Thyroid gland (tissue), 4 donors: Measurements from ENCODE around the gene RNF7. TPM values are rescaled to one million over a fixed set of nuclear protein-coding genes. Genes with fewer than 3 reads are reported as not detected.

ENCODE experiments used
- DNase-seq, 2 donors: peaks; one replicate each; pipeline ENCODE4 v3.0.0-alpha.2; 2019
- H3K27ac ChIP-seq, 3 donors: fragments of 200-600 bp; sonication (generic); 1 replicate in 2 of 3; 2 replicates in 1 of 3; pipeline ENCODE4 v1.5.1; 2016 to 2019; ENCODE audit warnings: mild to moderate bottlenecking in 1 of 3, moderate library complexity in 1 of 3
- H3K27me3 ChIP-seq: fragments of 200-600 bp; sonication (generic); one replicate; pipeline ENCODE4 v1.5.1; 2019
- H3K36me3 ChIP-seq, 2 donors: fragments of 200-600 bp; sonication (generic); one replicate each; pipeline ENCODE4 v1.5.1; 2016 to 2019
- H3K4me1 ChIP-seq, 2 donors: fragments of 200-600 bp; sonication (generic); one replicate each; pipeline ENCODE4 v1.5.1; 2017 to 2019
- H3K4me3 ChIP-seq, 3 donors: fragments of 200-600 bp; sonication (generic); replicated peaks in 1 of 3; 1 replicate in 2 of 3; 2 replicates in 1 of 3; pipeline ENCODE4 v1.5.1; 2016; ENCODE audit warnings: mild to moderate bottlenecking in 1 of 3
- H3K9me3 ChIP-seq: fragments of 200-600 bp; sonication (generic); one replicate; pipeline ENCODE4 v1.5.1; 2017
- CTCF ChIP-seq, 6 experiments: fragments of 200-600 bp in 3 of 6; fragments of 450-650 bp in 3 of 6; sonication (generic) in 3 of 6; IDR thresholded peaks; one replicate each; pipeline ENCODE4 v1.5.1; 2016 to 2019; ENCODE audit warnings: antibody characterized with exemption in 6 of 6, mild to moderate bottlenecking in 2 of 6, inconsistent platforms in 1 of 6, moderate library complexity in 1 of 6
- POLR2A ChIP-seq, 2 donors: fragments of 450-650 bp; IDR thresholded peaks; one replicate each; pipeline ENCODE4 v1.6.1; 2017; ENCODE audit warnings: antibody characterized with exemption in 2 of 2, mild to moderate bottlenecking in 2 of 2, moderate library complexity in 1 of 2
- WGBS, 2 donors: methylation state at CpG; one replicate each; pipeline ENCODE4 v1.1.5; 2017; 5-methylcytosine and 5-hydroxymethylcytosine counted together
- intact Hi-C: fragments of 100-400 bp; cut with DNase I; formaldehyde crosslinking; loops from one replicate; pipeline ENCODE4 v1.15.1; 2023
- total RNA-seq, 4 donors: library from RNA; depleted of rRNA; stranded (reverse); fragments of >200 nt; gene quantifications; one replicate each; pipeline ENCODE4 v1.2.3, GENCODE V29; 2016

Gene RNF7
- total RNA-seq, 4 donors from 2014 or later: 56.5 to 114 (median 79.1) TPM

GRCh38 chr3:141737093-141737492 is 1.0 kb upstream of the RNF7 start:
- WGBS, 2 donors: 83 to 87% methylated on average over 10 of the region's 10 CpGs
- TF ChIP-seq POLR2A (IDR thresholded peaks at IDR 0.05) (no peak), CTCF (IDR thresholded peaks at IDR 0.05) (no peak)
- H3K4me1 ChIP-seq: peaks cover 20 to 24% of the 10 kb centered on the region in 2 donors
- no peak for DNase-seq
- H3K9me3 ChIP-seq: no peaks in the 10 kb centered on the region
- no peak overlapping the region for H3K4me3 ChIP-seq
- H3K27me3 ChIP-seq: no peaks in the 10 kb centered on the region
- intact Hi-C loops: loop anchor here (5.0 to 10.0 kb wide), 2 partner anchors 140 to 178 kb away; partner anchors contain the start of gene ATP1B3
- no peak overlapping the region for H3K27ac ChIP-seq
- no peaks in the 10 kb centered on the region for H3K36me3 ChIP-seq

GRCh38 chr3:141737678-141738021 is 448 bp upstream of the RNF7 start:
- intact Hi-C loops: loop anchor here (5.0 to 10.0 kb wide), 2 partner anchors 140 to 177 kb away; partner anchors contain the start of gene ATP1B3

GRCh38 chr3:141738891-141739363 is 829 bp downstream of the RNF7 start:
- TF ChIP-seq CTCF (IDR thresholded peaks at IDR 0.05) (no peak), POLR2A (IDR thresholded peaks at IDR 0.05) (no peak)
- no peaks in the 10 kb centered on the region for H3K9me3 ChIP-seq
- H3K36me3 ChIP-seq: no peaks in the 10 kb centered on the region
- peaks cover 20 to 24% of the 10 kb centered on the region in 2 donors for H3K4me1 ChIP-seq
- WGBS, 2 donors: 1 to 2% methylated on average over 11 of the region's 11 CpGs
- H3K27me3 ChIP-seq: no peaks in the 10 kb centered on the region
- H3K4me3 ChIP-seq: peak overlapping the region; percentile 92 to 96 (median 95)
- no peak for DNase-seq
- peak overlapping the region; percentile 96 to 97 (median 97) for H3K27ac ChIP-seq
- intact Hi-C loops: loop anchor here (5.0 to 10.0 kb wide), 2 partner anchors 138 to 176 kb away; partner anchors contain the start of gene ATP1B3

More at GRCh38 chr3:141737678-141738021, 448 bp upstream of the RNF7 start:
- WGBS, 2 donors: 1 to 3% methylated on average over 3 of the region's 3 CpGs
- Histone ChIP-seq H3K4me1 (peaks cover 20 to 24% of the 10 kb centered on the region in 2 donors), H3K36me3 (no peaks in the 10 kb centered on the region), H3K27ac (peak overlapping the region; percentile 96 to 97 (median 97)), H3K9me3 (no peaks in the 10 kb centered on the region), H3K27me3 (no peaks in the 10 kb centered on the region), H3K4me3 (peak overlapping the region in 1 of 3 donors; percentile 92)
- DNase-seq: no peak
- TF ChIP-seq CTCF (IDR thresholded peaks at IDR 0.05) (no peak), POLR2A (IDR thresholded peaks at IDR 0.05) (no peak)

DNA sequence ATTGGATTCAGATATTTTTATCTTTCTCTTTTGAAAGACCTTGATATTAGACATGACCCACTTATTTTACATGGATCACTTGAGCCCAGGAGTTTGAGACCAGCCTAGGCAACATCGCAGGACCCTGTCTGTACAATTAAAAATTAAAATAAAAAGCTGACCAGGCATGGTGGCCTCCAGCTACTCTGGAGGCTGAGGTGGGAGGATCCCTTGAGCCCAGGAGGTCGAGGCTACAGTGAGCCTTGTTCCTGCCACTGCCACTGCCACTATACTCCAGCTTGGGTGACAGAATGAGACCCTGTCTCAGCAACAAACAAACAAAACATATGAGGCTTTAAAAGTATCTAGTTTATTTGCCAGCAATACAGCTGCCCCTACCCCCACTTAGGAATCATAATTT is 1.6 kb downstream of the RNF7 start:
- H3K4me1 ChIP-seq: peaks cover 20 to 27% of the 10 kb centered on the region in 2 donors
- intact Hi-C loops: loop anchor here (5.0 to 10.0 kb wide), 2 partner anchors 138 to 175 kb away; partner anchors contain the start of gene ATP1B3
- no peak overlapping the region for H3K4me3 ChIP-seq
- H3K27me3 ChIP-seq: no peaks in the 10 kb centered on the region
- H3K27ac ChIP-seq: peak overlapping the region in 2 of 3 donors; percentile 96 to 97
- DNase-seq: no peak
- TF ChIP-seq CTCF (IDR thresholded peaks at IDR 0.05) (no peak), POLR2A (IDR thresholded peaks at IDR 0.05) (no peak)
- no peaks in the 10 kb centered on the region for H3K36me3 ChIP-seq
- no peaks in the 10 kb centered on the region for H3K9me3 ChIP-seq
- 78 to 86% methylated on average over 2 of the region's 2 CpGs for WGBS, 2 donors

DNA sequence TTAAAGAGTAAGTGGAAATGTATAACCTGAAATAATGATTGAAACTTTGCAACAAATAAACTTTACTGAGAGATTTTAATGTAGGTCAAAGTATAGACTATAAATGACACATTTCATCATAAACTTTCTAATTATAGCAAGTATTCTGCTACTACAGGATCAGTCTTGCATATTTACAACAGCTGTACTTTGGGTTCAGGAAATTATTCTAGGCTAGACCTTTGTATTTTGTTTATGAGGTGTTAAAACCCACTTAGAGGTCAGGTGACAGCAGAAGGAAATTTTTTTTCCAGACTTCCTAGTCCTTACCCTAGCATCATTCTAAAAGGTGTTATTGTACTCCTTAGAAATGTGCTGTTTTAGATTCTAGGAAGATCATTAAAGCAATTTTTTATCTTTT is 2.3 kb downstream of the RNF7 start:
- no peaks in the 10 kb centered on the region for H3K9me3 ChIP-seq
- H3K4me3 ChIP-seq: no peak overlapping the region
- no peak for DNase-seq
- peaks cover 20 to 27% of the 10 kb centered on the region in 2 donors for H3K4me1 ChIP-seq
- TF ChIP-seq POLR2A (IDR thresholded peaks at IDR 0.05): no peak
- TF ChIP-seq CTCF (IDR thresholded peaks at IDR 0.05): no peak
- H3K27ac ChIP-seq: no peak overlapping the region
- H3K36me3 ChIP-seq: peaks cover 3 to 5% of the 10 kb centered on the region in 2 donors
- no peaks in the 10 kb centered on the region for H3K27me3 ChIP-seq
- intact Hi-C loops: no loop called here
